Measurements from ENCODE around the gene XIRP1.

XIRP1 gene

DNA sequence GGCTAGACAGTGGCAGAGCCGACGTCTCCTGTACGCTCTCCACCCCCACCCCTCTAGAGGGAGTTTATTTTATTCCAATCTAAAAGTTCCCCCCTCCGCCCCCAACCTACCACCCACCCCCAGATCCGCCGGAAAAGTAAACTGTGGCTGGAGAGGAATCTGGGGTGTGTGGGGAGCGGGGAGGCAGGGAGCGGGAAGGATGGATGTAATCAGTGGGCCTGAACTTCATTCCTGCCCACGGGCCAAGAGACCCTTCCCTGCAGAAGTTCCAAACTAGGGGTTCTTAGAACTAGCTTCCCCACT, 38.5 kb downstream of the XIRP1 start:
- TF ChIP-seq POLR2AphosphoS5 (IDR thresholded peaks at IDR 0.05; ENCODE audit: low read depth, low read length) (no peak), FOXP2 (optimal IDR thresholded peaks at IDR 0.05; ENCODE audit: borderline replicate concordance, extremely low read depth, extremely low read length, insufficient read depth) (no peak)
- TF ChIP-seq, protein P1, sequence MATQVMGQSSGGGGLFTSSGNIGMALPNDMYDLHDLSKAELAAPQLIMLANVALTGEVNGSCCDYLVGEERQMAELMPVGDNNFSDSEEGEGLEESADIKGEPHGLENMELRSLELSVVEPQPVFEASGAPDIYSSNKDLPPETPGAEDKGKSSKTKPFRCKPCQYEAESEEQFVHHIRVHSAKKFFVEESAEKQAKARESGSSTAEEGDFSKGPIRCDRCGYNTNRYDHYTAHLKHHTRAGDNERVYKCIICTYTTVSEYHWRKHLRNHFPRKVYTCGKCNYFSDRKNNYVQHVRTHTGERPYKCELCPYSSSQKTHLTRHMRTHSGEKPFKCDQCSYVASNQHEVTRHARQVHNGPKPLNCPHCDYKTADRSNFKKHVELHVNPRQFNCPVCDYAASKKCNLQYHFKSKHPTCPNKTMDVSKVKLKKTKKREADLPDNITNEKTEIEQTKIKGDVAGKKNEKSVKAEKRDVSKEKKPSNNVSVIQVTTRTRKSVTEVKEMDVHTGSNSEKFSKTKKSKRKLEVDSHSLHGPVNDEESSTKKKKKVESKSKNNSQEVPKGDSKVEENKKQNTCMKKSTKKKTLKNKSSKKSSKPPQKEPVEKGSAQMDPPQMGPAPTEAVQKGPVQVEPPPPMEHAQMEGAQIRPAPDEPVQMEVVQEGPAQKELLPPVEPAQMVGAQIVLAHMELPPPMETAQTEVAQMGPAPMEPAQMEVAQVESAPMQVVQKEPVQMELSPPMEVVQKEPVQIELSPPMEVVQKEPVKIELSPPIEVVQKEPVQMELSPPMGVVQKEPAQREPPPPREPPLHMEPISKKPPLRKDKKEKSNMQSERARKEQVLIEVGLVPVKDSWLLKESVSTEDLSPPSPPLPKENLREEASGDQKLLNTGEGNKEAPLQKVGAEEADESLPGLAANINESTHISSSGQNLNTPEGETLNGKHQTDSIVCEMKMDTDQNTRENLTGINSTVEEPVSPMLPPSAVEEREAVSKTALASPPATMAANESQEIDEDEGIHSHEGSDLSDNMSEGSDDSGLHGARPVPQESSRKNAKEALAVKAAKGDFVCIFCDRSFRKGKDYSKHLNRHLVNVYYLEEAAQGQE (IDR thresholded peaks at IDR 0.05; ENCODE audit: insufficient read depth in 1 of 2, low read depth in 2 of 2, low read length in 2 of 2), result no peak

- TF ChIP-seq TAF1 (IDR thresholded peaks at IDR 0.05; ENCODE audit: borderline replicate concordance, insufficient read depth, low read length) (no peak), SIN3A (IDR thresholded peaks at IDR 0.05; ENCODE audit: borderline replicate concordance, insufficient read depth, low read length) (peak; percentile 38; the same call in 1 of the 2 replicates), FOXP2 (optimal IDR thresholded peaks at IDR 0.05; ENCODE audit: borderline replicate concordance, extremely low read depth, extremely low read length, insufficient read depth) (no peak), POLR2AphosphoS5 (IDR thresholded peaks at IDR 0.05; ENCODE audit: low read depth, low read length) (peak; percentile 34; the same call in 1 of the 2 replicates)
- TF ChIP-seq, protein P1 (IDR thresholded peaks at IDR 0.05; ENCODE audit: insufficient read depth in 1 of 2, low read depth in 2 of 2, low read length in 2 of 2), result no peak
These were observed 41.4 kb downstream of the XIRP1 start for GRCh38 chr3:39150803-39151631.

DNA sequence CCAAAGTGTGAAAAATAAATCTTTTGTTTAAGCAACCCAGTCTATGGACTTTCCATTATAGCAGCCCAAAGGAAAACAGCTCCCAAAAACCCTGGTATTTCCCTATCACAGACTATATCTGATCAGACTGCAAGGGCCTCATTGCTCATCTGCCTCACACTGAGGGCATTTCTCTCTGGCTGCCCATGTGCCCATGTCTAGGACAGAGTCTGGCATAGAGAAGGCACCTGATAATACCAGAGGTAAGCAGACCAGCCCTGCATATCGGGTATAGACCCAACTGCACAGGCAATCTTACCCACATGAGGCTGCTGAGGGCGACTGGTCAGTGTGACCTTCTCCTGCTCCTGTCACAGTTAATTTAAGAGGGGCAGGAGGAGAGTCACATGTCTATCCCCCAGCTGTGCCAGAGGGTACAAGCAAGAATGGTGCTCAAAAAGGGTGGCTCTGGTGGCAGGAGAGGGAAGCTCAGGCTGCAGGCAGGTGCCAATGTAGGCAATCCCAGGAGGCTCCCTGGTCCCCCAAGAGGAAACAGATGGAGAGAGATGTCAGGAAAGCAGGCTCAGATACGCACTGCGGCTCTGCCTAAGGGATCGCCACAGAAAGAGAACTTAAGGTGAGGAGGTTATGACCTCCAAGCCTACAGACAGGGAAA, 42.1 kb downstream of the XIRP1 start:
- TF ChIP-seq SIN3A (IDR thresholded peaks at IDR 0.05; ENCODE audit: borderline replicate concordance, insufficient read depth, low read length) (no peak), POLR2AphosphoS5 (IDR thresholded peaks at IDR 0.05; ENCODE audit: low read depth, low read length) (no peak), FOXP2 (optimal IDR thresholded peaks at IDR 0.05; ENCODE audit: borderline replicate concordance, extremely low read depth, extremely low read length, insufficient read depth) (no peak), TAF1 (IDR thresholded peaks at IDR 0.05; ENCODE audit: borderline replicate concordance, insufficient read depth, low read length) (no peak)
- TF ChIP-seq, protein P1 (IDR thresholded peaks at IDR 0.05; ENCODE audit: insufficient read depth in 1 of 2, low read depth in 2 of 2, low read length in 2 of 2), result no peak

- TF ChIP-seq FOXP2 (optimal IDR thresholded peaks at IDR 0.05; ENCODE audit: borderline replicate concordance, extremely low read depth, extremely low read length, insufficient read depth) (no peak), POLR2AphosphoS5 (IDR thresholded peaks at IDR 0.05; ENCODE audit: low read depth, low read length) (no peak), TAF1 (IDR thresholded peaks at IDR 0.05; ENCODE audit: borderline replicate concordance, insufficient read depth, low read length) (no peak), SIN3A (IDR thresholded peaks at IDR 0.05; ENCODE audit: borderline replicate concordance, insufficient read depth, low read length) (no peak)
- TF ChIP-seq, protein P1 (IDR thresholded peaks at IDR 0.05; ENCODE audit: insufficient read depth in 1 of 2, low read depth in 2 of 2, low read length in 2 of 2), result no peak
These were observed 42.8 kb downstream of the XIRP1 start for GRCh38 chr3:39149498-39150147.

All from PFSK-1 (cell line).